HG02798 (cell line): ENCODE results near the gene ASB15.

Experiments
- ATAC-seq: cut with Tn5 transposase; IDR thresholded peaks from one replicate; pipeline ENCODE4 v1.9.1; 2021; ENCODE audit warnings: mild to moderate bottlenecking; ENCODE audit not compliant: unreplicated experiment, poor library complexity

Gene ASB15

DNA sequence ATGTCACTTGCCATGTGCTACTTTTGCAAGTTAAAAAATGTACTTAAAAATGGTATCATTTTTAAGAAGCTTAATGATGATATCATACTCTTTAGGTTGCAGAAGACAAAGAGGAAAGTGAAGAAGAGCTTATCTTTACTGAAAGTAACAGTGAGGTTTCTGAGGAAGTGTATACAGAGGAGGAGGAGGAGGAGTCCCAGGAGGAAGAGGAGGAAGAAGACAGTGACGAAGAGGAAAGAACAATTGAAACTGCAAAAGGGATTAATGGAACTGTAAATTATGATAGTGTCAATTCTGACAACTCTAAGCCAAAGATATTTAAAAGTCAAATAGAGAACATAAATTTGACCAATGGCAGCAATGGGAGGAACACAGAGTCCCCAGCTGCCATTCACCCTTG is 60.1 kb downstream of the ASB15 start:
- ATAC-seq: no peak

DNA sequence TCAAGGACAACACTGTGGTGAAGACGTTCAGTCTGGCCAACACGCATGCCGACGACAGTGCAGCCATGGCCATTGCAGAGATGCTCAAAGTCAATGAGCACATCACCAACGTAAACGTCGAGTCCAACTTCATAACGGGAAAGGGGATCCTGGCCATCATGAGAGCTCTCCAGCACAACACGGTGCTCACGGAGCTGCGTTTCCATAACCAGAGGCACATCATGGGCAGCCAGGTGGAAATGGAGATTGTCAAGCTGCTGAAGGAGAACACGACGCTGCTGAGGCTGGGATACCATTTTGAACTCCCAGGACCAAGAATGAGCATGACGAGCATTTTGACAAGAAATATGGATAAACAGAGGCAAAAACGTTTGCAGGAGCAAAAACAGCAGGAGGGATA is 60.7 kb downstream of the ASB15 start:
- ATAC-seq: no peak

DNA sequence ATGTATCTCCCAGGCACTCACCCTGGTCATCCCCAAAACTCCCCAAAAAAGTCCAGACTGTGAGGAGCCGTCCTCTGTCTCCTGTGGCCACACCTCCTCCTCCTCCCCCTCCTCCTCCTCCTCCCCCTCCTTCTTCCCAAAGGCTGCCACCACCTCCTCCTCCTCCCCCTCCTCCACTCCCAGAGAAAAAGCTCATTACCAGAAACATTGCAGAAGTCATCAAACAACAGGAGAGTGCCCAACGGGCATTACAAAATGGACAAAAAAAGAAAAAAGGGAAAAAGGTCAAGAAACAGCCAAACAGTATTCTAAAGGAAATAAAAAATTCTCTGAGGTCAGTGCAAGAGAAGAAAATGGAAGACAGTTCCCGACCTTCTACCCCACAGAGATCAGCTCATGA is 61.1 kb downstream of the ASB15 start:
- no peak for ATAC-seq

DNA sequence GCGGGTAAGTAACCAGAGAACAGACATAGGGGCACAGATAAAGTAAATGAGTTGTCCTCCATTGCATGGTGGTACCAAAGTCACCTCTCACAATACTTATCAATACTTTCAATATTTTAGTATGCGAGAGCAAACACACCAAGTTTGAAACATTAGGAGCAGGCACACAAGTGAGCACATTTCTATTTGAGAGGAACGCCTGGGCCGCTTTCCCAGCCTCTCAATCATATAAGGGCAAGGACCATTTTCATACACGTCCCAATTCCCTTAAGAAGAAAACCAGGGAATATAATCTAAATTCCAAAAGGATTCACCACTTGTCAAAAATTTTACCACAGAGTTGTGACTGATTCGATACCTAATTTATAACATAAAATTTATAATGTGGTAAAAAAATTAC is 61.6 kb downstream of the ASB15 start:
- ATAC-seq: no peak

DNA sequence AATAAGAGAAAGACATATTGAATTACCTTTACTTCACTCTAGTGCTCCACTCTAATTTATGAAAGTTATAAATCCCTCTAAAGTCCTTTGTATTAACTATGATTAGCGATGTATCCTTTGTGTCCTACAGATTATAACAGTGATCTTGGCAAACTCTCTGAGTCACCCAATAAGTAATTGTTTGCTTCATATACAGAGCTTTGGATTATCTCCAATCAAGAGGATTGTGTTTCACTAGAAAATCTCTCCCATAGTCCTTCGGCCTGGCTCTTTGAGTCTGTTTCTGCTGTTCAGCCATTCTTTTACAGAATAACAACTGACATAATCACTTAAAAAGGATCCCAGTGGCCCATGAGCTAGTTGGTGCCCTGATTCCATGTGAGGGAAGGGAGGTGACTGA is 63.5 kb downstream of the ASB15 start:
- ATAC-seq: no peak

DNA sequence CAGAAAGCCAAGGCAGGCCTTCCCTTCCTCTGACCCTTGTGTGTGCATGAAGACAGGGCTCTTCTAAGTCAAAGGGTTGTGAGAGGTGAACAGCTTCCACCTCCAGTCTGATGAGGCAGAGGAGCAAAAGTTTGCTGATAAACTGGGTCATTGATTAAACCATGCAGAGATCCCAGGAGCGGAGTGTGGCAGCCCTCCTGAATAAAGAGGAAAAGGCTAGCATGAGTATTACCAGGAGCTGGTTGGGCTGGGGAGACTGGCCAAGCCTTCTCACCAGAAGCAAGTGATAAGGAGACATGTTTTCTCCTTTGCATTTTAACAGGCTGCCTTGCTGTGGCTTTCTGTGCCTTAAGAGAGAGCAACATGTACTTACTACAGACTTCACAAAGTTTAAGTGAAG is 64.3 kb downstream of the ASB15 start:
- ATAC-seq: no peak

DNA sequence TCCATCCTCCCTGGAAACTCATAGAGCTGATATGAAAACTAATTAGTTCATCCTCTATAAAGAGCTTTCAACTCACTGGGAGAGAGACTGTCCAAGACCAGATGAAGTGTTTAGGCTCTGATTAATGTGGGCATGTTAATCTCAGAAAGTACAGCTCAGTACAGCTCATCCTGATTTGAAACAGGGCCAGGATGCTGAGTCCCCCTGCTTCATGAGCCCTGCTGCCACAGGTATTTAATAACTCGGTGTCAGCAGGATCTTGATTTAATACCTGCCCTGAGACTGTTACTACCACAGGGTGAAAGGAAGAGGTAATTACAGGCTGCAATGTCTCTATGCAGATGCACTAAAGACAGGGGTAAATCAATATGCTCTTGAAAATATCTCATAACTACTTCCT is 64.9 kb downstream of the ASB15 start:
- no peak for ATAC-seq

DNA sequence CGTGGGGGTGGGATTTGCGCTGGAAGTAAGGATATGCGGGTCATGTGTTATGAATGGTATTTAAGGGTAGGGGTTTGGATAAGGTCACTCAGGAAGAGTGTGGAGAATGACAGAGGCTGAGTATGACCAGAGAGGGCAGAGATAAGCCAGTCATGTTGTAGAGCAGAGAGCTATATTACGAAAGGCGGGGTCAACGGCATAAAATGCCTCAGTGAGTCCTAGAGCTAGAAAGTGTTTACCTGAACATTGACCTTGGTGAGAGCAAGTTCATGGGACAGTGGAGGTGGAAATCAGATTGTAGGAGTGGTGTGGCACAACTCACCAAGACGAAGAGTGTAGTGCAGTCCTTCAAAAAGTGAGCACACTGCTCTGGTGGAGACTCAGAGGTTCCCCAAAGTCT is 67.9 kb downstream of the ASB15 start:
- no peak for ATAC-seq

DNA sequence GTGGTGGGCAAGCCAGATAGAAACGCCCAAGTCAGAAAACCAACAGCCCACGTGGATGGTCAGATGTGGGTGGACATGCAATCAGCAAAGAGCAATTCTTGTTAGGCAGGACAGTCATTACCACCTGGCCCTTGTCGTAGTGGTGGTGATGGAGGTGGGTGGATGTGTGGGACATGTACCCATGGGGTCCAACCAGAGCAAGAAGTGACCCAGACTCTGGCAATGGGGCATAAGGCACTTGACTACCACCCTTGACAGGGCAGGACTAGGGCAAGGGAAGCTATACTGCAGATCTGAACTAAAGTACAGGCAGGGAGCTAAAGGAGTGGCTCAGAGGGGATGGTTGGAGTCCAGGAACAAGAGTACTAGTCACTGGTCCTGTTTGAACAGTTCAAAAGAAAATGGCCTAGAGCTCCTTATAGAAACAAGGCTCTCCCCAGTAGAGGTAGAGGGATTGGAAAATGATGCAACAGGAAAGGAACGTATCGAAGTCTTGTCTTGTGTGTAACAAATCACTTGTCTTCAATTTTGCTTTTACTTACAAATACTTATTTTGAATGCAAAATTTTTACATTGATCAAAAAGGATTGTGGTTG is 71.6 kb downstream of the ASB15 start:
- no peak for ATAC-seq

DNA sequence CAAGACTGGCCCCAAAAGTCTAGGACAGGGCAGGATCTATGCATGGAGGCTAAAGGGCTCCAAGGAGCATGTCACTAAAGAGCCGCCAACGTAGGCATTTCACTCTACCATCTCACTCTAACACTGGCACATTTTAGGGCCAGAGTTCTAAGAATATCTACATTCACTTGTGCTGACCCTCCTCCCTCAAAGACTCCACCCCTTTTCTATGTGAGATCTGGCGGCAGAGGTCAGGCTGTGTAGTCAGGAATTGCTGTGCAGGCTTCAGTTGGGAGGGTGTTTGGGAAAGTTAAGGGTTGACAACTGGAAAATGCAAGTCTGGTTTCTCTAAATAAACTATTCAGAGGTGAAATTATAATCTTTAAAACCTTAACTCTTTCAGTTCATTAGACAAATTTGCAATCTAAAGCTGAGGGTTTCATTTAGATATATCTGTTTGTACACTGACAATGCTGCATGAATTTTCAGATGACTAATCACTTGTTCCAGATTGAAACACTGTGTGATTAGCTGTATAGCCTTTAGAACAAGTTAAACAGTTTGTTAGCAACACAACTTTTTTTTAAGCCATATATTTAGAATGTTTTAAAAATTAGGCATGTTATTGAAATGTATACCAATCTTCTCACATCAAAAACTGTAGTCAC is 72.3 kb downstream of the ASB15 start:
- ATAC-seq: no peak

DNA sequence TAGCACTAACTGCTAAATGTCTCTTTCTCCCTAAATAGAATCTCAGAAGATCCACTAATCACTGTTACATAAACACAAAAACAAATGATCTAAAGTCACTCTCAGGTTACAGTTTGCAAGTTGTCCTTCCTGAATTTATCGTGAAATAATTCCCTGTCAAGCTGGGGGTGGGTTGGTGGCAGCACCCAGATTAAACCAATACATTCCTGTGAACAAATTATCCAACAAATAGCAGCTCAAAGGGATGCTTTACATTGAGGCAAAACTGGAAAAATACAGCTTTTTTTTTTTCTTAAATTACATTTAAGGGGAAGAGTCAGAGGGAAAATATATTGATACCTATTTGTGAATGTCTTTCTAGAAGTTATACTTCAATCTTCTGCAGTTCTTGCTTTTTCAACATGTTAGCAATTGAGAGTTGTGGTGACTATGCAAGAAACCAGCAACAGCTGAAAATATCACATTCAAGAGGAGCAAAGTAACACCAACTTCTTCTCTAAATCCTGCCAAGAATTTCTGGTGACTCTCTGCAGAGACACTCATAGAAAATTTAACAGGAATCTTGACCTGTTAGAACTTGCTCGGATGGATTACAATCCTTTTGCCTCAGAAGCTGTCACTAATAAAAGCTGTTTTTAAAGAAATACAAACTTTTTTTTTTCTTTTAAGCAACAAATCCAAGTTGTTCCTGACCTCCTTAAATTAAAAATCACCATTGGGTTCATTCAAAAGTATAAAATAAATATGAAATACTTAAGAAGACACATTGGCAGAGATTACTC is 73.0 kb downstream of the ASB15 start:
- no peak for ATAC-seq

DNA sequence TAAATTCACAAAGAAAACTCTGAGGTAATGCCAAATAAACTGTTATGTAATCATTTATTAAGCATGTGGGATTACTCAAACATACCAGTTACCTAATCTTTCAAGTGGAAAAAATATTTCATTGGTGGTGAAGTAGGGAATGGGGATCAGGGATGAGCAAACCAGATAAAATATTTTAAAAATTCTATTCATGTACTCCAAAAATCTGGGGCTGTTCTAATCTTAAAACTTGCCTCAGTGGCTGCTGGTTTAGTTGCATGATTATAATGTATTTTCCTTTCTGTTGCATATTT is 73.5 kb downstream of the ASB15 start:
- ATAC-seq: no peak

DNA sequence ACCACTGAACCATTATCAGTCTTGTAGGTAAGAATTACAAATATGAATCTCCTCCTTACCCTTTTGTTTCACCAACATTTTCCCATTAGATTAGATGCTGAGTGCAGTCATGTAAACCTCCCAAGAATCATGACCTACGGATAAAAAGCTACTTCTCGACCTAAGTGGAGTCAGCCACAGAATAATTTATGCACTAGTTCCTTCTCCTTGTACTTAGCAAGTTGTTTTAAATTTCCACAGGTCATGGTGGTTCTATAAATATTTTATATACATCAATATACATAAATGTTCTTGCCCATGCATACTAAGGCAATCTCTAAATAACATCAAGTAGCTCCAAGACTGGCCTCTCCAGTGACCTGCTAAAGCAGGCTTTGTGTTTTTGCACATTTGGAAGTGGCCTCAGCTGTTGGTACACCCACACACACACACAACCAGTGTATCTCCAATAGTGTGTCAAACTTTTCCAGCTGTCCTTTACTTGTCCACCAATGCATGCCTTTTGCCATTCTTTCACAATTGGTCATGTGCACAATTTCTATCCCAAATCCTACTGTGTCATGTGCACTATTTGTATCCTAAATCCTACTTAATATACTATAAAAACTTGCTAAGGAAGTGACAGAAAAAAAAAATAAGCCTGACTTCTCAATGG is 75.6 kb downstream of the ASB15 start:
- no peak for ATAC-seq

DNA sequence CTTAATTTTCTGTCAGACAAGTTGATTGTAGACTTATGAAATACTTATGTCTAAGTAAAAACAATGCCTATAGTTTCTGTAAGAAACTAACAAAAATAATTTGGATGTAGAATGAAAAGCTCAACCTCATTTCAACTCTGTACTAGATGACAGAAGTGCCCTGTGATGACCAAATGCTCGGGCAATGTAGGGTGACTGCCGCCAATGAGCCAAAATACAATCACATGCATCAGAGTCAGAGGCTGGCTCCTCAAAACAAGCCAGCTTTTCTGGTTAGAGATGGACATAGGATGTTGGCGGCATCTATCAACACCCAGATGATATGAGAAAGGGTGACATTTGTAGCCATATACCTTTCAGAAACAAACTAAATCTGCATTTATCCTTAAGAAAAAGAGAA is 78.0 kb downstream of the ASB15 start:
- ATAC-seq: no peak

DNA sequence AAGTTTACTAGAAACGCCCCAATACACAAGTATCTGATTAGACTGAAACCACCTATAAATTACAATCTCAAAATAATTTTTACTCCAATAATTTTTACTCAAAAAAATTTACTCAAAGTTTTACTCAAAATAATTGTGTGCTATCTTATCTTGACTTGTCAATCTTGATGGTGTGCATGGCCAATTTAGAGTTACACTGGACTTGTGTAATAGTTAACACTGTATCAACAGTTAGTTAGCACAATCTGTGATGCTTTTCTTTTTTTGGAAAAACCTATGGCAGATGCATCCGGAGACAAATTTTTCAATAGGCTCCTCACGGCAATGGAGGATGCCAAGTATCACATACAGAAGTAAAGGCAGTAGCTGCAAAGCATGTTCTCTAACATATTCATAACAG is 79.0 kb downstream of the ASB15 start:
- no peak for ATAC-seq

DNA sequence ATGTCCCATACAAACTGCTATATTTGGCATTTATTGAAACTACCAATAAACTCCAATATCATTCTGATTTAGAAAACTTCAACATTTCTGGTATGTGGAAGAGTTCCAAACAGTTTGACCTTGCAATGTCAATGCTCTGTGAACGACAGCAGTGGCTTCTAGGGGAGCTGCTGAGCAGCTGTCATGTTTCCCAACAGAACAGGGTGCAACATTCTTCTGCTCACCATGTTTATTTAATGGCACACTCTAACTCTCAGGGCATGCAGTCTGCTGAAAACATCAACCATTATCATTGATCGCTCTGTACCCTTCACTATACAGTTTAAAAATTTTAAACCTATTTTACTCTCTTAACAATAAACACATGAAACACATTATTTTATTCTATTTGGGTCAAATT is 79.9 kb downstream of the ASB15 start:
- ATAC-seq: no peak

DNA sequence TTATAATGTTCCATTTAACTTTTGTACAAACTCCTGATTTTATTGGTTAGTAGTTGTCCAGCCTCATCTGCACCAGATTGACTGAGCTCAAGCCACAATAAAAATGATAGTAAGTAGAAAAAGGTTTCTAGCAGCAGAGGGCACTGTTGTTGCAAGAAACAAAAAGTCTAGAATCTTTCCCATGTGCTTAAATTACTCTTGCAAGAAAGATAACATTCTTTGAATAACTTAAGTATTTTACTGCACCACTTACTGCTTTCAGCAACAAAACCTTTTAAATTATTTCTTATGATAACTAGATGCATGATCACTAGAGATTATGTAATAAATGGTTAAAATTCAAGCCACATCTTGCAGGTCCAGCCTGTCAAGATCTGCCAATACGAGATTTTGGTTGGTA is 81.1 kb downstream of the ASB15 start:
- peak; percentile 64 for ATAC-seq

DNA sequence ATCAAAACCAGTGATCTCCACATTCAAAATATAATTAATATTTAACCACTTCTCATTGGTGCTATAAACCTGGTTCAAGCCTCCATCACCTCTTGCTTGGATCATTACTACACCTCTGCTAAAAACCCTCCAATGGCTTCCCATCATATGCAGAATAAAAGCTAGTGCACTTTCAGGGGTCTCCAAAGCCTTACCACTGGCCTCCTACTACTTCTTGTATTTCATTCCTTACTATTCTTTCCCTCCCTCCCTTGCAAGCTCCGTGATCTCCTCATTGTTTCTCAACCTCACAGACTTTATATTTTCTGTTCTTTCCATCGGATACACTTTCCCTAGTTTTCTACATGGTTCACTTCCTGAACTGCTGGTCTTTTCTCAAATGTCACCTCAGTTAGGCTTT is 85.5 kb downstream of the ASB15 start:
- ATAC-seq: no peak

DNA sequence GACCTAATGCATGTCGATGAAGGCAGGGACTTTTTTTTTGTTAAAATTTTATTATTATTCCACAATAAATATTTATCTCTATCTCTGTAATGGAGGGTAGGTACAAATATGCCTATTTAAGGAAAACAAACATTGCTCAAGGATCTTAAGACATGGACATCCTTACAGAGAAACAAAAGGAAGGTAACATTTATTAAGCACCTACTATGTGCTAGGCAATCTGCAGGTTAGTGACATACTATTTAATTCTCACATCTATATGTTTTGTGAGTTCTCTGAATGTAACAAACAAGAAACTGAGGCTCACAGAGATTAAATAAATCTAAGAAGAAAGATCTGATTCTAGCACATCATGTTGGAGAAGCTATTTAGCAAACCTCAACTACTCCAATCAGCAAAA is 86.1 kb downstream of the ASB15 start:
- ATAC-seq: no peak
